Endothelial cell of umbilical vein (primary cell): ENCODE results near the gene TMEM203. TPM values are rescaled to one million over a fixed set of nuclear protein-coding genes. Genes with fewer than 3 reads are reported as not detected.

Experiments
- BruUV-seq: library from RNA; stranded (reverse); fragments of 400-500 nt; replicated peaks from 2 replicates; lab custom pipeline; 2021; lab: Mats Ljungman, UMichigan
- CTCF ChIA-PET: fragments of 300-600, 350-600 bp; sonication (Branson Sonifier 250); formaldehyde crosslinking; loops from one replicate; lab custom pipeline; 2021; ENCODE audit warnings: antibody characterized with exemption, inconsistent platforms; lab: Charles Lee
- POLR2A ChIA-PET: fragments of 300-600, 350-600 bp; sonication (Branson Sonifier 250); formaldehyde crosslinking; loops from one replicate; lab custom pipeline; 2021; ENCODE audit warnings: antibody characterized with exemption, inconsistent platforms; lab: Charles Lee
- DNase-seq: peaks from one replicate; pipeline ENCODE4 v3.0.0-alpha.2; 2011; ENCODE audit warnings: low read depth, low spot score
- FAIRE-seq: peaks from 2 replicates; lab custom pipeline; 2011; peaks lifted over from hg19 to GRCh38; lab: Jason Lieb, UNC
- H2AFZ ChIP-seq: 2 replicates; pipeline ENCODE4 v1.6.0; 2012; ENCODE audit warnings: low read depth, low read length, control low read depth, inconsistent platforms
- H3K27ac ChIP-seq: 2 replicates; pipeline ENCODE4 v1.5.1; 2011; ENCODE audit warnings: low read depth, mild to moderate bottlenecking, control low read depth, low read length, moderate library complexity; ENCODE audit not compliant: insufficient read depth
- H3K27me3 ChIP-seq, 2 experiments: 2 replicates each; pipeline versions ENCODE4 v1.6.0 to v1.6.1; 2011; ENCODE audit warnings: low read length in 2 of 2, mixed read lengths in 1 of 2; ENCODE audit not compliant: control insufficient read depth in 2 of 2, insufficient read depth in 2 of 2
- H3K36me3 ChIP-seq, 2 experiments: 2 replicates in 1 of 2; 3 replicates in 1 of 2; pipeline ENCODE4 v1.5.1; 2011; ENCODE audit warnings: low read length in 2 of 2, mild to moderate bottlenecking in 1 of 2, moderate library complexity in 1 of 2; ENCODE audit not compliant: control insufficient read depth in 2 of 2, insufficient read depth in 2 of 2; ENCODE audit errors: extremely low read depth in 1 of 2
- H3K4me1 ChIP-seq: 3 replicates; pipeline ENCODE4 v1.5.1; 2011; ENCODE audit warnings: mild to moderate bottlenecking, low read length; ENCODE audit not compliant: control insufficient read depth, insufficient read depth; ENCODE audit errors: extremely low read depth
- H3K4me2 ChIP-seq: 2 replicates; pipeline ENCODE4 v1.6.1; 2011; ENCODE audit warnings: low read length, control low read depth, mixed read lengths; ENCODE audit not compliant: insufficient read depth
- H3K4me3 ChIP-seq, 3 experiments: fragments of 200-600 bp in 1 of 3; sonication (generic), shearing (Covaris generic) in 1 of 3; replicated peaks in 1 of 3; 2 replicates each; pipeline ENCODE4 v1.5.1; 2011 to 2016; ENCODE audit warnings: control low read depth in 3 of 3, low read length in 3 of 3, mild to moderate bottlenecking in 2 of 3, inconsistent platforms in 1 of 3, low read depth in 1 of 3, moderate library complexity in 1 of 3; ENCODE audit not compliant: insufficient read depth in 1 of 3
- H3K79me2 ChIP-seq: 2 replicates; pipeline ENCODE4 v1.6.0; 2012; ENCODE audit warnings: low read length, inconsistent platforms; ENCODE audit not compliant: control insufficient read depth, insufficient read depth
- H3K9ac ChIP-seq: replicated peaks from 2 replicates; pipeline ENCODE3; 2011; ENCODE audit warnings: low read length, control low read depth; ENCODE audit not compliant: insufficient read depth; ENCODE audit errors: extremely low read depth
- H3K9me1 ChIP-seq: replicated peaks from 3 replicates; pipeline ENCODE4 v1.6.0; 2011; ENCODE audit warnings: mild to moderate bottlenecking, low read length; ENCODE audit not compliant: control insufficient read depth, insufficient read depth; ENCODE audit errors: extremely low read depth
- H3K9me3 ChIP-seq: replicated peaks from 2 replicates; pipeline ENCODE4 v1.5.1; 2012; ENCODE audit warnings: low read length, inconsistent platforms; ENCODE audit not compliant: control insufficient read depth, insufficient read depth
- H4K20me1 ChIP-seq: replicated peaks from 2 replicates; pipeline ENCODE3; 2011; ENCODE audit warnings: mild to moderate bottlenecking, low read length; ENCODE audit not compliant: control insufficient read depth, insufficient read depth; ENCODE audit errors: extremely low read depth
- EZH2 ChIP-seq: IDR thresholded peaks from 2 replicates; pipeline ENCODE4 v1.6.1; 2012; ENCODE audit warnings: borderline replicate concordance, low read depth, mild to moderate bottlenecking, moderate library complexity, low read length, inconsistent platforms; ENCODE audit not compliant: severe bottlenecking
- FOS ChIP-seq: IDR thresholded peaks from 2 replicates; pipeline ENCODE4 v1.6.1; 2011; ENCODE audit warnings: mild to moderate bottlenecking, low read length, moderate library complexity, borderline replicate concordance; ENCODE audit not compliant: insufficient read depth
- GATA2 ChIP-seq: IDR thresholded peaks from 2 replicates; pipeline ENCODE4 v1.7.0; 2011; ENCODE audit warnings: low read depth, mild to moderate bottlenecking, moderate library complexity, mixed read lengths, low read length; ENCODE audit not compliant: insufficient read length, insufficient read depth
- JUN ChIP-seq: IDR thresholded peaks from 2 replicates; pipeline ENCODE4 v1.6.1; 2011; ENCODE audit warnings: borderline replicate concordance, low read depth; ENCODE audit not compliant: insufficient read length, insufficient read depth
- MAX ChIP-seq: IDR thresholded peaks from 2 replicates; pipeline ENCODE4 v1.6.1; 2011; ENCODE audit not compliant: insufficient read depth, insufficient read length
- MYC ChIP-seq: IDR thresholded peaks from one replicate; pipeline ENCODE4 v1.6.1; 2011; ENCODE audit warnings: mild to moderate bottlenecking, low read depth, low read length
- POLR2A ChIP-seq: IDR thresholded peaks from 2 replicates; pipeline ENCODE4 v1.6.1; 2012; ENCODE audit warnings: low read depth, mild to moderate bottlenecking, control low read depth, low read length
- POLR2AphosphoS5 ChIP-seq: IDR thresholded peaks from 2 replicates; pipeline ENCODE4 v1.6.1; 2012; ENCODE audit warnings: low read depth, mild to moderate bottlenecking, control low read depth, low read length, moderate library complexity; ENCODE audit not compliant: insufficient read depth
- dilution Hi-C: fragments of 300-500 bp; cut with MboI; formaldehyde crosslinking; loops from one replicate; pipeline ENCODE4 v1.15.0; 2019; ENCODE audit warnings: low sequenced_read_pairs; ENCODE audit not compliant: extremely low pct_ligation_motif_present
- intact Hi-C: fragments of 100-400 bp; cut with micrococcal nuclease; formaldehyde crosslinking; loops from one replicate; pipeline ENCODE4 v1.10.0; 2022
- polyA plus RNA-seq, 4 experiments: library from polyadenylated mRNA; depleted of rRNA in 3 of 4; stranded (reverse) in 3 of 4; unstranded in 1 of 4; fragments of >200 nt; gene quantifications; 2 replicates each; pipeline versions ENCODE4 v1.2.1 to v1.2.3, GENCODE V29; 2011 to 2012; ENCODE audit warnings: missing spikeins in 1 of 4
- total RNA-seq: library from RNA; stranded (reverse); gene quantifications from 2 replicates; pipeline ENCODE4 v1.2.3, GENCODE V29; 2021
- TF ChIP-seq, protein P1 (sequence below), 2 donors: IDR thresholded peaks; 1 replicate in 1 of 2; 2 replicates in 1 of 2; pipeline ENCODE4 v1.5.1; 2011; ENCODE audit warnings: low read length in 2 of 2, mild to moderate bottlenecking in 2 of 2, moderate library complexity in 2 of 2, control low read depth in 1 of 2, inconsistent platforms in 1 of 2, low read depth in 1 of 2; ENCODE audit not compliant: insufficient read depth in 1 of 2; ENCODE audit errors: extremely low read depth in 1 of 2

Gene TMEM203
- total and polyA plus RNA-seq, 2 donors (not counting 3 experiments of a cell fraction or from before 2014, with no cell fraction given), result 29.6 to 39.8 TPM

GRCh38 chr9:137222190-137223077, 17.0 kb upstream of the TMEM203 start, which contains the start of gene RNF208:
RNF208 (minus strand) TSS chr9:137222240; CDS start chr9:137221212, 1,028 bp downstream.
- dilution Hi-C loops (no loop called here), intact Hi-C loops (loop anchor here (1.0 to 2.0 kb wide), 6 partner anchors 14 to 100 kb away; partner anchors contain the start of genes TPRN and TUBB4B)
- H3K9me1 ChIP-seq, result no peaks in the 10 kb centered on the region
- H3K9ac ChIP-seq, result no peak within 1 kb of the TSS
- H3K79me2 ChIP-seq, result no peaks in the 10 kb centered on the region
- H3K4me1 ChIP-seq, result peaks cover 18% of the 10 kb centered on the region
- H2AFZ ChIP-seq, result peak within 1 kb of the TSS; percentile 36
- TF ChIP-seq JUN, result no peak
- no peak for TF ChIP-seq MAX
- no peak for TF ChIP-seq POLR2A
- TF ChIP-seq, protein P1, sequence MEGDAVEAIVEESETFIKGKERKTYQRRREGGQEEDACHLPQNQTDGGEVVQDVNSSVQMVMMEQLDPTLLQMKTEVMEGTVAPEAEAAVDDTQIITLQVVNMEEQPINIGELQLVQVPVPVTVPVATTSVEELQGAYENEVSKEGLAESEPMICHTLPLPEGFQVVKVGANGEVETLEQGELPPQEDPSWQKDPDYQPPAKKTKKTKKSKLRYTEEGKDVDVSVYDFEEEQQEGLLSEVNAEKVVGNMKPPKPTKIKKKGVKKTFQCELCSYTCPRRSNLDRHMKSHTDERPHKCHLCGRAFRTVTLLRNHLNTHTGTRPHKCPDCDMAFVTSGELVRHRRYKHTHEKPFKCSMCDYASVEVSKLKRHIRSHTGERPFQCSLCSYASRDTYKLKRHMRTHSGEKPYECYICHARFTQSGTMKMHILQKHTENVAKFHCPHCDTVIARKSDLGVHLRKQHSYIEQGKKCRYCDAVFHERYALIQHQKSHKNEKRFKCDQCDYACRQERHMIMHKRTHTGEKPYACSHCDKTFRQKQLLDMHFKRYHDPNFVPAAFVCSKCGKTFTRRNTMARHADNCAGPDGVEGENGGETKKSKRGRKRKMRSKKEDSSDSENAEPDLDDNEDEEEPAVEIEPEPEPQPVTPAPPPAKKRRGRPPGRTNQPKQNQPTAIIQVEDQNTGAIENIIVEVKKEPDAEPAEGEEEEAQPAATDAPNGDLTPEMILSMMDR (IDR thresholded peaks at IDR 0.05; ENCODE audit: extremely low read depth in 1 of 2, insufficient read depth in 1 of 2, low read depth in 1 of 2, low read length in 2 of 2), result no peak
- TF ChIP-seq MYC, result no peak
- no peak for TF ChIP-seq POLR2AphosphoS5
- TF ChIP-seq FOS, result no peak
- TF ChIP-seq EZH2, result no peak
- TF ChIP-seq GATA2, result no peak
- FAIRE-seq (no peak), DNase-seq (peak; percentile 12)
- H3K4me2 ChIP-seq, result peak within 1 kb of the TSS; percentile 50
- ChIA-PET CTCF (interaction anchor here (0.6 to 6.3 kb wide), 10 partner anchors 7 to 93 kb away, joined by 3 to 63 read pairs (median 8); partner anchors contain the start of genes NDOR1, SSNA1, TMEM203 and TPRN), POLR2A (interaction anchor here (1.5 to 1.9 kb wide), 2 partner anchors 18 to 22 kb away, joined by 8 to 10 read pairs; partner anchors contain the start of genes TPRN and TUBB4B)
- no peaks in the 10 kb centered on the region for H3K27me3 ChIP-seq
- H4K20me1 ChIP-seq, result no peaks in the 10 kb centered on the region
- H3K4me3 ChIP-seq, result peak within 1 kb of the TSS in 2 of 3 experiments; percentile 3 to 44
- H3K36me3 ChIP-seq, result no peaks in the 10 kb centered on the region
- no peak within 1 kb of the TSS for H3K27ac ChIP-seq
- H3K9me3 ChIP-seq, result no peaks in the 10 kb centered on the region
- no TSS peak for BruUV-seq
